ENCODE results near the gene CCDC188. TPM values are rescaled to one million over a fixed set of nuclear protein-coding genes. Genes with fewer than 3 reads are reported as not detected.

The CCDC188 gene
- total and polyA plus RNA-seq, 8 donors, result 0.10 to 40.8 (median 0.76) TPM; not detected in 1

DNA sequence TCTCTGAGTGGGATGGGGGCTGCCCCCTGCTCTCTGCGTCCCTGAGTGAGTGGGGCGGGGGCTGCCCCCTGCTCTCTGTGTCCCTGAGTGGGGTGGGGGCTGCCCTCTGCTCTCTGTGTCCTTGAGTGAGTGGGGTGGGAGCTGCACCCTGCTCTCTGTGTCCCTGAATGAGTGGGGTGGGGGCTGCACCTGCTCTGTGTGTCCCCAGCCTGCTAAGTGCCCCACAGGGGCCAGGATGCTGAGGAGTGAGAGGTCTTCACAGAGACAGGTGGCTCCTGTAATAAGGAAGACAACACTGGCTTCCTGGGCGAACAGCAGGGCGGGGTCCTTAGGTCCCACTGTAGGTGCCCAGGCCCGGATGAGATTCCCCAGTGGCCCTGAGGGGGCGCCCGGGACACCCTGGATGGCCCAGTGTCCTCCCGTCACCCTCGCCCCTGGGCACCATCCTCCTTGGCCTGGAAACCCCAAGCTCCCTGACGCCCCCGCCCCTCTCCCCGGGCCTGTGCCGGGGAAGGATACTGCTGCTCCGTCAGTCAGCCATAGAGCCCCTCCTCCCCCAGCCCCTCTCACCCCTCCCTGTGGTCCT is 3.8 kb upstream of the CCDC188 start:
- no peak overlapping the region for H3K27ac ChIP-seq
- intact Hi-C loops (cut with DNase I; ENCODE audit: low total_unique reads), result loop anchor here (5.0 kb wide), 1 partner anchor 133 kb away; no protein-coding TSS in a partner anchor
- H3K4me1 ChIP-seq, result peaks cover 0 to 5% (median 2%) of the 10 kb centered on the region in 4 donors
- peak overlapping the region in 2 of 4 donors; percentile 3 to 24 for H3K4me3 ChIP-seq
- H3K27me3 ChIP-seq, result peaks cover 0 to 54% (median 8%) of the 10 kb centered on the region in 3 donors
- H3K36me3 ChIP-seq, result no peaks in the 10 kb centered on the region
- no peak for TF ChIP-seq POLR2A (IDR thresholded peaks at IDR 0.05)
- TF ChIP-seq, protein P1, sequence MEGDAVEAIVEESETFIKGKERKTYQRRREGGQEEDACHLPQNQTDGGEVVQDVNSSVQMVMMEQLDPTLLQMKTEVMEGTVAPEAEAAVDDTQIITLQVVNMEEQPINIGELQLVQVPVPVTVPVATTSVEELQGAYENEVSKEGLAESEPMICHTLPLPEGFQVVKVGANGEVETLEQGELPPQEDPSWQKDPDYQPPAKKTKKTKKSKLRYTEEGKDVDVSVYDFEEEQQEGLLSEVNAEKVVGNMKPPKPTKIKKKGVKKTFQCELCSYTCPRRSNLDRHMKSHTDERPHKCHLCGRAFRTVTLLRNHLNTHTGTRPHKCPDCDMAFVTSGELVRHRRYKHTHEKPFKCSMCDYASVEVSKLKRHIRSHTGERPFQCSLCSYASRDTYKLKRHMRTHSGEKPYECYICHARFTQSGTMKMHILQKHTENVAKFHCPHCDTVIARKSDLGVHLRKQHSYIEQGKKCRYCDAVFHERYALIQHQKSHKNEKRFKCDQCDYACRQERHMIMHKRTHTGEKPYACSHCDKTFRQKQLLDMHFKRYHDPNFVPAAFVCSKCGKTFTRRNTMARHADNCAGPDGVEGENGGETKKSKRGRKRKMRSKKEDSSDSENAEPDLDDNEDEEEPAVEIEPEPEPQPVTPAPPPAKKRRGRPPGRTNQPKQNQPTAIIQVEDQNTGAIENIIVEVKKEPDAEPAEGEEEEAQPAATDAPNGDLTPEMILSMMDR (IDR thresholded peaks at IDR 0.05), result no peak
- TF ChIP-seq EP300 (IDR thresholded peaks at IDR 0.05), result no peak
- TF ChIP-seq POLR2AphosphoS5 (IDR thresholded peaks at IDR 0.05), result no peak
- no peaks in the 10 kb centered on the region for H3K9me3 ChIP-seq
- no peak for DNase-seq
- 44 to 62% (median 54%) methylated on average over 9 to 14 of the region's 14 CpGs for WGBS, 5 donors

DNA sequence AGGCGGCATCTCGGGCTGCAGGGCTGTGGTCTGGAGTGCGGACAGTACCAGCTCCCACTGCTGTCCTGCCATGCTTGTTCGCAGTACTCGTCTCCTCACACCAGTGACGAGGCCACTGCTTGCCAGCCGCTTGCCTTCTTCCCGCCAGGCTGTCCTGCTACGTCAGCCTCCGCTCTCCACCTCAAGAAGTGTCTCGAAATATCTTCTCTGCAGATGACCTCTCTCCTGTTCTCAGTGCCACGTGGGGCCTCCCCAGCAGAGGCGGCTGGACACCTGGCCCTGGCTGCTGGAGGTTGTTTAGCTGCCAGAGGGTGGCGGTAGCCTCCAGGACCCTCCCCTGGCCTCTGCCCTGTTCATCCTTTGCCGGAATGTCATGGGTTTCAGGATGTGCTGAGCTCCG is 3.1 kb upstream of the CCDC188 start:
- H3K9me3 ChIP-seq, result no peaks in the 10 kb centered on the region
- peaks cover 0 to 5% (median 2%) of the 10 kb centered on the region in 4 donors for H3K4me1 ChIP-seq
- no peaks in the 10 kb centered on the region for H3K36me3 ChIP-seq
- no peak overlapping the region for H3K4me3 ChIP-seq
- H3K27me3 ChIP-seq, result peaks cover 0 to 51% (median 8%) of the 10 kb centered on the region in 3 donors
- TF ChIP-seq, protein P1 (IDR thresholded peaks at IDR 0.05), result no peak
- TF ChIP-seq POLR2A (IDR thresholded peaks at IDR 0.05), result no peak
- no peak for TF ChIP-seq POLR2AphosphoS5 (IDR thresholded peaks at IDR 0.05)
- no peak for TF ChIP-seq EP300 (IDR thresholded peaks at IDR 0.05)
- intact Hi-C loops (cut with DNase I; ENCODE audit: low total_unique reads), result no loop called here
- 51 to 66% (median 60%) methylated on average over 10 to 16 of the region's 16 CpGs for WGBS, 5 donors
- no peak for DNase-seq
- H3K27ac ChIP-seq, result no peak overlapping the region

DNA sequence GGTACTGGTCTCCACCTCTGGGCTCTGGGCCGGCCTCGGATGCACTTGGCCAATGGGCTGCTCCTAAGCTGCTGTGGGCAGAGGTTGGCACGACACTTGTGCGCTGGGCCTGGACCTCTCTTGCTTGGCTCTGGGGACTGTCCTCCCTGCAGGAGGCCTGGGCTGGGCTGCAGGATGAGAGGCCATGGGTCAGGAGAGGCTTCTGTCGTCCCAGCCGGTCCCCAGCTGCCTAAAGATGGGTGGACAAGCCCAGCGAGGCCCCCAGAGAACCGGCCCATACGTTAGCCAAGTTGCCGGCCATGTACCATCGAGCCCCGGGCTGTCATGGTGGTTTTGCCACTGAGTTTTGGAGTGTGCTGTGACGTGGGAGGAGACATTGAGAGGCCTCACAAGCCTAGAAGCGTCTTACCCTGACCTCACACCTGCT is 1.6 kb upstream of the CCDC188 start:
- peaks cover 0 to 5% (median 2%) of the 10 kb centered on the region in 4 donors for H3K4me1 ChIP-seq
- H3K27ac ChIP-seq, result no peak overlapping the region
- 81 to 91% (median 84%) methylated on average over 13 to 14 of the region's 14 CpGs for WGBS, 5 donors
- DNase-seq, result no peak
- H3K27me3 ChIP-seq, result peaks cover 0 to 38% (median 8%) of the 10 kb centered on the region in 3 donors
- H3K36me3 ChIP-seq, result no peaks in the 10 kb centered on the region
- intact Hi-C loops (cut with DNase I; ENCODE audit: low total_unique reads), result no loop called here
- TF ChIP-seq POLR2AphosphoS5 (IDR thresholded peaks at IDR 0.05) (no peak), POLR2A (IDR thresholded peaks at IDR 0.05) (no peak), EP300 (IDR thresholded peaks at IDR 0.05) (no peak)
- TF ChIP-seq, protein P1 (IDR thresholded peaks at IDR 0.05), result no peak
- H3K4me3 ChIP-seq, result no peak overlapping the region
- no peaks in the 10 kb centered on the region for H3K9me3 ChIP-seq

- DNase-seq, result no peak
- intact Hi-C loops (cut with DNase I; ENCODE audit: low total_unique reads), result no loop called here
- Histone ChIP-seq H3K27me3 (peaks cover 0 to 25% (median 8%) of the 10 kb centered on the region in 3 donors), H3K27ac (no peak overlapping the region), H3K4me3 (no peak overlapping the region), H3K36me3 (peaks cover 0 to 4% (median 0%) of the 10 kb centered on the region in 4 donors), H3K4me1 (no peaks in the 10 kb centered on the region), H3K9me3 (no peaks in the 10 kb centered on the region)
- WGBS, 5 donors, result 76 to 90% (median 83%) methylated on average over 4 of the region's 4 CpGs
- no peak for TF ChIP-seq EP300 (IDR thresholded peaks at IDR 0.05)
- no peak for TF ChIP-seq POLR2A (IDR thresholded peaks at IDR 0.05)
- TF ChIP-seq, protein P1 (IDR thresholded peaks at IDR 0.05), result no peak
- no peak for TF ChIP-seq POLR2AphosphoS5 (IDR thresholded peaks at IDR 0.05)
These were observed 377 bp upstream of the CCDC188 start for GRCh38 chr22:20151276-20151588.
